AG09319 (cell line): ENCODE data around the gene SLC44A5.

Experiments used
- DNase-seq: peaks from one replicate; pipeline ENCODE4 v3.0.0-alpha.2; 2010; ENCODE audit warnings: low read depth; ENCODE audit errors: extremely low read depth
- CTCF ChIP-seq: IDR thresholded peaks from 2 replicates; pipeline ENCODE4 v1.5.1; 2011; ENCODE audit warnings: low read depth, mild to moderate bottlenecking, inconsistent platforms, low read length, moderate library complexity

Gene SLC44A5

GRCh38 chr1:75542818-75543570 lies 67.9 kb downstream of the SLC44A5 start:
- TF ChIP-seq CTCF = no peak
- no peak for DNase-seq

- DNase-seq = no peak
- no peak for TF ChIP-seq CTCF
Observed at GRCh38 chr1:75539230-75540116, 71.4 kb downstream of the SLC44A5 start.

- no peak for DNase-seq
Observed at GRCh38 chr1:75533085-75533484, 77.8 kb downstream of the SLC44A5 start.

GRCh38 chr1:75531570-75531969 lies 79.3 kb downstream of the SLC44A5 start:
- no peak for TF ChIP-seq CTCF
- no peak for DNase-seq

More at GRCh38 chr1:75533085-75533484, 77.8 kb downstream of the SLC44A5 start:
- TF ChIP-seq CTCF = no peak

GRCh38 chr1:75529488-75529887 lies 81.4 kb downstream of the SLC44A5 start:
- no peak for TF ChIP-seq CTCF
- DNase-seq = no peak

GRCh38 chr1:75528001-75528400 lies 82.9 kb downstream of the SLC44A5 start:
- no peak for DNase-seq
- TF ChIP-seq CTCF = no peak

GRCh38 chr1:75522389-75522788 lies 88.5 kb downstream of the SLC44A5 start:
- DNase-seq = no peak
- TF ChIP-seq CTCF = no peak
